Left ventricle myocardium inferior (tissue), 1 donor: ENCODE data around the gene BARX2. TPM values are rescaled to one million over a fixed set of nuclear protein-coding genes. Genes with fewer than 3 reads are reported as not detected.

ENCODE experiments used
- DNase-seq: peaks from one replicate; pipeline ENCODE4 v3.0.0-alpha.2; 2020
- H3K27ac ChIP-seq: fragments of 200-600 bp; replicated peaks from 2 replicates; pipeline ENCODE4 v1.8.0; 2021
- H3K27me3 ChIP-seq: fragments of 200-600 bp; 2 replicates; pipeline ENCODE4 v1.8.0; 2021; ENCODE audit warnings: low read depth
- H3K36me3 ChIP-seq: fragments of 200-600 bp; 2 replicates; pipeline ENCODE4 v1.8.0; 2021
- H3K4me1 ChIP-seq: fragments of 200-600 bp; 2 replicates; pipeline ENCODE4 v1.8.0; 2021
- H3K4me3 ChIP-seq: fragments of 200-600 bp; 2 replicates; pipeline ENCODE4 v1.8.0; 2021; ENCODE audit warnings: mild to moderate bottlenecking, moderate library complexity
- H3K9me3 ChIP-seq: fragments of 200-600 bp; replicated peaks from 2 replicates; pipeline ENCODE4 v1.8.0; 2021
- CTCF ChIP-seq: fragments of 200-600 bp; IDR thresholded peaks from 2 replicates; pipeline ENCODE4 v1.8.0; 2021; ENCODE audit warnings: antibody characterized with exemption, mild to moderate bottlenecking, borderline replicate concordance
- intact Hi-C: fragments of 100-400 bp; cut with micrococcal nuclease; formaldehyde crosslinking; loops from one replicate; pipeline ENCODE4 v1.11.0; 2022
- total RNA-seq: library from RNA; stranded (reverse); fragmentation: NEBNext Ultra II Directional; extraction: Animal tissue kit (Norgen Biotek cat#: 25700); gene quantifications from one replicate; pipeline ENCODE4 v1.2.1, GENCODE V29; 2021
- donor health status: DM: no; HTN: yes; CAD: no; lungs with severe emphysema.

Gene BARX2
- total RNA-seq, 1 donor from 2014 or later: not detected

GRCh38 chr11:129425214-129425613, 49.6 kb downstream of the BARX2 start:
- Histone ChIP-seq H3K9me3 (no peaks in the 10 kb centered on the region), H3K4me1 (no peaks in the 10 kb centered on the region)
- intact Hi-C loops: no loop called here

GRCh38 chr11:129426038-129426437, 50.4 kb downstream of the BARX2 start:
- Histone ChIP-seq H3K4me3 (no peak overlapping the region), H3K36me3 (no peaks in the 10 kb centered on the region), H3K4me1 (no peaks in the 10 kb centered on the region), H3K9me3 (peaks cover 6% of the 10 kb centered on the region), H3K27ac (no peak overlapping the region), H3K27me3 (peaks cover 22% of the 10 kb centered on the region)
- no peak for DNase-seq
- intact Hi-C loops: no loop called here
- TF ChIP-seq CTCF: no peak

More at GRCh38 chr11:129425214-129425613, 49.6 kb downstream of the BARX2 start:
- Histone ChIP-seq H3K4me3 (no peak overlapping the region), H3K27ac (no peak overlapping the region), H3K27me3 (peaks cover 22% of the 10 kb centered on the region), H3K36me3 (no peaks in the 10 kb centered on the region)
- no peak for DNase-seq
- TF ChIP-seq CTCF: no peak

- no peak overlapping the region for H3K4me3 ChIP-seq
- no peaks in the 10 kb centered on the region for H3K36me3 ChIP-seq
- intact Hi-C loops: no loop called here
- H3K27me3 ChIP-seq: peaks cover 22% of the 10 kb centered on the region
- no peak overlapping the region for H3K27ac ChIP-seq
- no peaks in the 10 kb centered on the region for H3K4me1 ChIP-seq
- H3K9me3 ChIP-seq: peaks cover 14% of the 10 kb centered on the region
- no peak for TF ChIP-seq CTCF
- no peak for DNase-seq
Measured at GRCh38 chr11:129426776-129427175, 51.1 kb downstream of the BARX2 start.

GRCh38 chr11:129427376-129427775, 51.7 kb downstream of the BARX2 start:
- H3K4me3 ChIP-seq: no peak overlapping the region
- H3K27ac ChIP-seq: no peak overlapping the region
- intact Hi-C loops: no loop called here
- peaks cover 20% of the 10 kb centered on the region for H3K9me3 ChIP-seq
- no peak for TF ChIP-seq CTCF
- peaks cover 22% of the 10 kb centered on the region for H3K27me3 ChIP-seq
- no peaks in the 10 kb centered on the region for H3K4me1 ChIP-seq
- H3K36me3 ChIP-seq: no peaks in the 10 kb centered on the region
- no peak for DNase-seq

GRCh38 chr11:129427816-129428406, 52.3 kb downstream of the BARX2 start:
- H3K27ac ChIP-seq: no peak overlapping the region
- no peak for DNase-seq
- no peaks in the 10 kb centered on the region for H3K36me3 ChIP-seq
- H3K9me3 ChIP-seq: peaks cover 20% of the 10 kb centered on the region
- no peak for TF ChIP-seq CTCF
- intact Hi-C loops: no loop called here
- H3K27me3 ChIP-seq: peaks cover 24% of the 10 kb centered on the region
- H3K4me3 ChIP-seq: no peak overlapping the region
- no peaks in the 10 kb centered on the region for H3K4me1 ChIP-seq

- intact Hi-C loops: no loop called here
- no peak overlapping the region for H3K27ac ChIP-seq
- TF ChIP-seq CTCF: no peak
Measured at GRCh38 chr11:129428557-129428956, 52.9 kb downstream of the BARX2 start.

More at GRCh38 chr11:129428557-129428956, 52.9 kb downstream of the BARX2 start:
- Histone ChIP-seq H3K9me3 (peaks cover 20% of the 10 kb centered on the region), H3K4me3 (no peak overlapping the region), H3K27me3 (peaks cover 25% of the 10 kb centered on the region), H3K36me3 (no peaks in the 10 kb centered on the region), H3K4me1 (no peaks in the 10 kb centered on the region)
- DNase-seq: no peak
